Endothelial cell of umbilical vein (primary cell): ENCODE data around the gene MKNK1. TPM values are rescaled to one million over a fixed set of nuclear protein-coding genes. Genes with fewer than 3 reads are reported as not detected.

Experiments used
- BruUV-seq: library from RNA; stranded (reverse); fragments of 400-500 nt; replicated peaks from 2 replicates; lab custom pipeline; 2021; lab: Mats Ljungman, UMichigan
- CTCF ChIA-PET: fragments of 300-600, 350-600 bp; sonication (Branson Sonifier 250); formaldehyde crosslinking; loops from one replicate; lab custom pipeline; 2021; ENCODE audit warnings: antibody characterized with exemption, inconsistent platforms; lab: Charles Lee
- POLR2A ChIA-PET: fragments of 300-600, 350-600 bp; sonication (Branson Sonifier 250); formaldehyde crosslinking; loops from one replicate; lab custom pipeline; 2021; ENCODE audit warnings: antibody characterized with exemption, inconsistent platforms; lab: Charles Lee
- DNase-seq: peaks from one replicate; pipeline ENCODE4 v3.0.0-alpha.2; 2011; ENCODE audit warnings: low read depth, low spot score
- FAIRE-seq: peaks from 2 replicates; lab custom pipeline; 2011; peaks lifted over from hg19 to GRCh38; lab: Jason Lieb, UNC
- H2AFZ ChIP-seq: 2 replicates; pipeline ENCODE4 v1.6.0; 2012; ENCODE audit warnings: low read depth, low read length, control low read depth, inconsistent platforms
- H3K27ac ChIP-seq: 2 replicates; pipeline ENCODE4 v1.5.1; 2011; ENCODE audit warnings: low read depth, mild to moderate bottlenecking, control low read depth, low read length, moderate library complexity; ENCODE audit not compliant: insufficient read depth
- H3K27me3 ChIP-seq, 2 experiments: 2 replicates each; pipeline versions ENCODE4 v1.6.0 to v1.6.1; 2011; ENCODE audit warnings: low read length in 2 of 2, mixed read lengths in 1 of 2; ENCODE audit not compliant: control insufficient read depth in 2 of 2, insufficient read depth in 2 of 2
- H3K36me3 ChIP-seq, 2 experiments: 2 replicates in 1 of 2; 3 replicates in 1 of 2; pipeline ENCODE4 v1.5.1; 2011; ENCODE audit warnings: low read length in 2 of 2, mild to moderate bottlenecking in 1 of 2, moderate library complexity in 1 of 2; ENCODE audit not compliant: control insufficient read depth in 2 of 2, insufficient read depth in 2 of 2; ENCODE audit errors: extremely low read depth in 1 of 2
- H3K4me1 ChIP-seq: 3 replicates; pipeline ENCODE4 v1.5.1; 2011; ENCODE audit warnings: mild to moderate bottlenecking, low read length; ENCODE audit not compliant: control insufficient read depth, insufficient read depth; ENCODE audit errors: extremely low read depth
- H3K4me2 ChIP-seq: 2 replicates; pipeline ENCODE4 v1.6.1; 2011; ENCODE audit warnings: low read length, control low read depth, mixed read lengths; ENCODE audit not compliant: insufficient read depth
- H3K4me3 ChIP-seq, 3 experiments: fragments of 200-600 bp in 1 of 3; sonication (generic), shearing (Covaris generic) in 1 of 3; replicated peaks in 1 of 3; 2 replicates each; pipeline ENCODE4 v1.5.1; 2011 to 2016; ENCODE audit warnings: control low read depth in 3 of 3, low read length in 3 of 3, mild to moderate bottlenecking in 2 of 3, inconsistent platforms in 1 of 3, low read depth in 1 of 3, moderate library complexity in 1 of 3; ENCODE audit not compliant: insufficient read depth in 1 of 3
- H3K79me2 ChIP-seq: 2 replicates; pipeline ENCODE4 v1.6.0; 2012; ENCODE audit warnings: low read length, inconsistent platforms; ENCODE audit not compliant: control insufficient read depth, insufficient read depth
- H3K9ac ChIP-seq: replicated peaks from 2 replicates; pipeline ENCODE3; 2011; ENCODE audit warnings: low read length, control low read depth; ENCODE audit not compliant: insufficient read depth; ENCODE audit errors: extremely low read depth
- H3K9me1 ChIP-seq: replicated peaks from 3 replicates; pipeline ENCODE4 v1.6.0; 2011; ENCODE audit warnings: mild to moderate bottlenecking, low read length; ENCODE audit not compliant: control insufficient read depth, insufficient read depth; ENCODE audit errors: extremely low read depth
- H3K9me3 ChIP-seq: replicated peaks from 2 replicates; pipeline ENCODE4 v1.5.1; 2012; ENCODE audit warnings: low read length, inconsistent platforms; ENCODE audit not compliant: control insufficient read depth, insufficient read depth
- H4K20me1 ChIP-seq: replicated peaks from 2 replicates; pipeline ENCODE3; 2011; ENCODE audit warnings: mild to moderate bottlenecking, low read length; ENCODE audit not compliant: control insufficient read depth, insufficient read depth; ENCODE audit errors: extremely low read depth
- CTCF ChIP-seq, 2 donors: IDR thresholded peaks; 1 replicate in 1 of 2; 2 replicates in 1 of 2; pipeline ENCODE4 v1.5.1; 2011; ENCODE audit warnings: low read length in 2 of 2, mild to moderate bottlenecking in 2 of 2, moderate library complexity in 2 of 2, control low read depth in 1 of 2, inconsistent platforms in 1 of 2, low read depth in 1 of 2; ENCODE audit not compliant: insufficient read depth in 1 of 2; ENCODE audit errors: extremely low read depth in 1 of 2
- EZH2 ChIP-seq: IDR thresholded peaks from 2 replicates; pipeline ENCODE4 v1.6.1; 2012; ENCODE audit warnings: borderline replicate concordance, low read depth, mild to moderate bottlenecking, moderate library complexity, low read length, inconsistent platforms; ENCODE audit not compliant: severe bottlenecking
- FOS ChIP-seq: IDR thresholded peaks from 2 replicates; pipeline ENCODE4 v1.6.1; 2011; ENCODE audit warnings: mild to moderate bottlenecking, low read length, moderate library complexity, borderline replicate concordance; ENCODE audit not compliant: insufficient read depth
- GATA2 ChIP-seq: IDR thresholded peaks from 2 replicates; pipeline ENCODE4 v1.7.0; 2011; ENCODE audit warnings: low read depth, mild to moderate bottlenecking, moderate library complexity, mixed read lengths, low read length; ENCODE audit not compliant: insufficient read length, insufficient read depth
- JUN ChIP-seq: IDR thresholded peaks from 2 replicates; pipeline ENCODE4 v1.6.1; 2011; ENCODE audit warnings: borderline replicate concordance, low read depth; ENCODE audit not compliant: insufficient read length, insufficient read depth
- MYC ChIP-seq: IDR thresholded peaks from one replicate; pipeline ENCODE4 v1.6.1; 2011; ENCODE audit warnings: mild to moderate bottlenecking, low read depth, low read length
- POLR2A ChIP-seq: IDR thresholded peaks from 2 replicates; pipeline ENCODE4 v1.6.1; 2012; ENCODE audit warnings: low read depth, mild to moderate bottlenecking, control low read depth, low read length
- POLR2AphosphoS5 ChIP-seq: IDR thresholded peaks from 2 replicates; pipeline ENCODE4 v1.6.1; 2012; ENCODE audit warnings: low read depth, mild to moderate bottlenecking, control low read depth, low read length, moderate library complexity; ENCODE audit not compliant: insufficient read depth
- dilution Hi-C: fragments of 300-500 bp; cut with MboI; formaldehyde crosslinking; loops from one replicate; pipeline ENCODE4 v1.15.0; 2019; ENCODE audit warnings: low sequenced_read_pairs; ENCODE audit not compliant: extremely low pct_ligation_motif_present
- intact Hi-C: fragments of 100-400 bp; cut with micrococcal nuclease; formaldehyde crosslinking; loops from one replicate; pipeline ENCODE4 v1.10.0; 2022
- polyA plus RNA-seq, 4 experiments: library from polyadenylated mRNA; depleted of rRNA in 3 of 4; stranded (reverse) in 3 of 4; unstranded in 1 of 4; fragments of >200 nt; gene quantifications; 2 replicates each; pipeline versions ENCODE4 v1.2.1 to v1.2.3, GENCODE V29; 2011 to 2012; ENCODE audit warnings: missing spikeins in 1 of 4
- total RNA-seq: library from RNA; stranded (reverse); gene quantifications from 2 replicates; pipeline ENCODE4 v1.2.3, GENCODE V29; 2021
- TF ChIP-seq, protein P1 (sequence below): IDR thresholded peaks from 2 replicates; pipeline ENCODE4 v1.6.1; 2011; ENCODE audit not compliant: insufficient read depth, insufficient read length

The MKNK1 gene
- total and polyA plus RNA-seq, 2 donors (not counting 3 experiments of a cell fraction or from before 2014, with no cell fraction given): 32.9 to 42.6 TPM

DNA sequence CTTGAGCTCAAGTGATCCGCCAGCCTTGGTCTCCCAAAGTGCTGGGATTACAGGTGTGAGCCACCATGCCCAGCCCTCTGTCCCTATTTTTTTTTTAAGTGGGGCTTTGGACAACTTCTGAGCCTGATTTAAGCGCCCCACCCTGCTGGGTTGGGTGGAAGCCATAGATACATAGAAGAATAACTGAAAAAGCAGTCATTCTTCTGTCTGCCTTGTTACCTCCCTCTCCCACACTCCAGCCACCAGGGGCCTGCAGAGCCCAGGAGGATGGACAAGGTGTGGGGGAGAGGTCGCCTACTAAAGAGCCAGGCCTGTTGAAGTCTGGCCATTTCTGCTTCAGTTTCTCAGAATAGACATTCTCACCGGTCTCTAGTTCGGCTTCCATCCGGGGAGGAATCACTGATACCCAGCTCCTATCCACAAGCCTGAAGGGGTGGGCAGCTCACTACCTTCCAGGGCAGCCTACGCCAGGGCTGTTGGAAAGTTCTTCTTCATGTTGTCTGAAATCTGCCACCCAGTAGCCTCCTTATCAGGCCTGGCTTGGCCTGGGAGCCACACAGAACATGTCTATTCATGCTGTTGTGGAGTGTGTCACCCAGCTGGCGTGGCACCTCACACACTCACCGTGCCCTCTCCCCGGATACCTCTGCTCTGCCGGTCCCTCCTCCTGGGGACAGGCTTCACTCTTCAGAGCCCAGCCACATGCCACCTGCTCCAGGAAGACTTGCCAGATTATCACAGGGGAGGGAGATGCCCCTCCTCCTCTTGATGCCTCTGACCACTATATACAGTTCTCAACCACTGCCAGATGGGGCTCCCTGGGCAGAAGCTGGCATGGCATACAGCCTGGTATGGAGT lies 80.3 kb downstream of the MKNK1 start:
- intact Hi-C loops: no loop called here
- FAIRE-seq: no peak
- no TSS peak for BruUV-seq

More for the DNA sequence above, 80.3 kb downstream of the MKNK1 start:
- Histone ChIP-seq H3K9me3 (no peaks in the 10 kb centered on the region), H3K4me3 (no peak overlapping the region), H3K4me1 (no peaks in the 10 kb centered on the region), H3K9ac (no peak overlapping the region), H3K79me2 (no peaks in the 10 kb centered on the region), H3K4me2 (no peak overlapping the region), H3K36me3 (no peaks in the 10 kb centered on the region), H4K20me1 (no peaks in the 10 kb centered on the region), H3K27me3 (peaks cover 47 to 53% of the 10 kb centered on the region in 2 experiments), H3K9me1 (no peaks in the 10 kb centered on the region), H3K27ac (no peak overlapping the region), H2AFZ (no peak overlapping the region)
- dilution Hi-C loops: no loop called here
- ChIA-PET CTCF (interaction anchor here (1.1 to 3.2 kb wide), 6 partner anchors 16 to 117 kb away, joined by 3 to 16 read pairs (median 4); no protein-coding TSS in a partner anchor), POLR2A (no interaction called here)
- DNase-seq: no peak
- no peak for TF ChIP-seq POLR2A
- TF ChIP-seq JUN: no peak
- TF ChIP-seq POLR2AphosphoS5: no peak
- TF ChIP-seq FOS: no peak
- TF ChIP-seq, protein P1, sequence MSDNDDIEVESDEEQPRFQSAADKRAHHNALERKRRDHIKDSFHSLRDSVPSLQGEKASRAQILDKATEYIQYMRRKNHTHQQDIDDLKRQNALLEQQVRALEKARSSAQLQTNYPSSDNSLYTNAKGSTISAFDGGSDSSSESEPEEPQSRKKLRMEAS: no peak
- no peak for TF ChIP-seq MYC
- no peak for TF ChIP-seq EZH2
- no peak for TF ChIP-seq CTCF (IDR thresholded peaks at IDR 0.05; ENCODE audit: extremely low read depth in 1 of 2, insufficient read depth in 1 of 2, low read depth in 1 of 2, low read length in 2 of 2)
- TF ChIP-seq GATA2: no peak
